Mammary epithelial cell (primary cell): ENCODE measurements around the gene ALPK3.

Experiments
- CTCF ChIP-seq, 2 donors: IDR thresholded peaks in 1 of 2; conservative IDR thresholded peaks in 1 of 2; 2 replicates each; pipeline ENCODE4 v1.5.1; 2011 to 2012; ENCODE audit warnings: inconsistent platforms in 2 of 2, low read length in 2 of 2, mild to moderate bottlenecking in 2 of 2, control low read depth in 1 of 2, low read depth in 1 of 2; ENCODE audit not compliant: insufficient read depth in 1 of 2; ENCODE audit errors: extremely low read depth in 1 of 2
- EZH2 ChIP-seq: IDR thresholded peaks from 2 replicates; pipeline ENCODE4 v1.6.1; 2012; ENCODE audit warnings: low read length, inconsistent platforms, borderline replicate concordance

GRCh38 chr15:84885801-84886200 is 68.6 kb downstream of the ALPK3 start:
- TF ChIP-seq CTCF (conservative IDR thresholded peaks at IDR 0.05 in 1 of 2, IDR thresholded peaks at IDR 0.05 in 1 of 2; ENCODE audit: extremely low read depth in 1 of 2, insufficient read depth in 1 of 2, low read depth in 1 of 2, low read length in 2 of 2) (no peak), EZH2 (no peak)
